A549 (cell line): Measurements from ENCODE around the gene RBBP4. TPM values are rescaled to one million over a fixed set of nuclear protein-coding genes. Genes with fewer than 3 reads are reported as not detected.

Experiments used
- ATAC-seq, 2 experiments: fragments of 200-7000 bp in 1 of 2; fragments of >200 bp in 1 of 2; cut with Nextera tagmentation in 1 of 2; cut with Tn5 transposase in 1 of 2; 3 replicates each; pipeline versions ENCODE4 v1.8.0 to v1.9.1; 2018 to 2020; ENCODE audit warnings: mild to moderate bottlenecking in 1 of 2, moderate library complexity in 1 of 2
- CTCF ChIA-PET: fragments of 300-600 bp; sonication (Branson Sonifier 250); formaldehyde crosslinking; extraction: SDS; loops from one replicate; lab custom pipeline; 2021; ENCODE audit warnings: antibody characterized with exemption, inconsistent platforms; lab: Yijun Ruan, JAX
- POLR2A ChIA-PET: fragments of 350-600 bp; formaldehyde crosslinking; extraction: SDS; loops from one replicate; lab custom pipeline; 2021; ENCODE audit warnings: antibody characterized with exemption, inconsistent platforms; lab: Yijun Ruan, JAX
- DNase-seq, 2 experiments: peaks; one replicate each; pipeline versions ENCODE4 v3.0.0 to v3.0.0-alpha.2; 2011 to 2016; ENCODE audit warnings: low read depth in 1 of 2, low spot score in 1 of 2
- FAIRE-seq: peaks from 2 replicates; lab custom pipeline; 2011; peaks lifted over from hg19 to GRCh38; lab: Jason Lieb, UNC
- H3K27ac ChIP-seq, 2 experiments: fragments of >200 bp; sonication (Bioruptor Twin); formaldehyde crosslinking; 3 replicates each; pipeline ENCODE4 v1.5.1; 2016 to 2017
- H3K4me1 ChIP-seq: fragments of >200 bp; sonication (Bioruptor Twin); formaldehyde crosslinking; 3 replicates; pipeline ENCODE4 v1.6.1; 2016
- H3K4me2 ChIP-seq: fragments of >200 bp; sonication (Bioruptor Twin); formaldehyde crosslinking; 3 replicates; pipeline ENCODE4 v1.6.1; 2016
- H3K4me3 ChIP-seq: fragments of >200 bp; sonication (Bioruptor Twin); formaldehyde crosslinking; 3 replicates; pipeline ENCODE4 v1.5.1; 2016
- H3K9me3 ChIP-seq: fragments of >200 bp; sonication (Bioruptor Twin); formaldehyde crosslinking; 3 replicates; pipeline ENCODE4 v1.6.1; 2016
- CBX2 ChIP-seq: fragments of 200-600 bp; sonication (generic); IDR thresholded peaks from 2 replicates; pipeline ENCODE4 v1.6.1; 2016; ENCODE audit warnings: low read depth, mild to moderate bottlenecking, borderline replicate concordance
- CEBPB ChIP-seq, 2 experiments: fragments of >200 bp in 1 of 2; sonication (Bioruptor Twin) in 1 of 2; formaldehyde crosslinking in 1 of 2; IDR thresholded peaks; 2 replicates each; pipeline ENCODE4 v1.6.1; 2012 to 2016
- CHD4 ChIP-seq: fragments of 200-600 bp; sonication (generic); IDR thresholded peaks from 2 replicates; pipeline ENCODE4 v1.6.1; 2016; ENCODE audit warnings: antibody characterized with exemption, mild to moderate bottlenecking, borderline replicate concordance
- CTCF ChIP-seq: fragments of >200 bp; sonication (Bioruptor Twin); formaldehyde crosslinking; IDR thresholded peaks from 3 replicates; pipeline ENCODE4 v1.5.1; 2016
- EHMT2 ChIP-seq: fragments of 200-600 bp; sonication (generic); IDR thresholded peaks from 2 replicates; pipeline ENCODE4 v1.6.1; 2016; ENCODE audit warnings: antibody characterized with exemption, low read depth, mild to moderate bottlenecking, moderate library complexity
- ELK1 ChIP-seq: fragments of 150-350 bp; IDR thresholded peaks from 2 replicates; pipeline ENCODE4 v1.6.1; 2014; ENCODE audit warnings: low read depth, mild to moderate bottlenecking, low read length
- EP300 ChIP-seq, 2 experiments: fragments of >200 bp; sonication (Bioruptor Twin); formaldehyde crosslinking; IDR thresholded peaks; 2 replicates in 1 of 2; 3 replicates in 1 of 2; pipeline ENCODE4 v1.6.1; 2016 to 2017
- ESRRA ChIP-seq: fragments of 150-350 bp; IDR thresholded peaks from 2 replicates; pipeline ENCODE4 v1.6.1; 2014; ENCODE audit warnings: mild to moderate bottlenecking, low read length, borderline replicate concordance
- GATA3 ChIP-seq: IDR thresholded peaks from 2 replicates; pipeline ENCODE4 v1.6.1; 2012; ENCODE audit warnings: borderline replicate concordance
- HOXB13 ChIP-seq: fragments of 250-450 bp; sonication (Bioruptor Pico); IDR thresholded peaks from 2 replicates; pipeline ENCODE4 v1.5.0; 2020; ENCODE audit warnings: low read depth, mild to moderate bottlenecking, moderate library complexity
- JUN ChIP-seq, 2 experiments: fragments of >200 bp; sonication (Bioruptor Twin); formaldehyde crosslinking; IDR thresholded peaks; 2 replicates in 1 of 2; 3 replicates in 1 of 2; pipeline ENCODE4 v1.6.1; 2016 to 2017
- JUNB ChIP-seq: fragments of >200 bp; sonication (Bioruptor Twin); formaldehyde crosslinking; IDR thresholded peaks from 2 replicates; pipeline ENCODE4 v1.6.1; 2016
- MAX ChIP-seq: IDR thresholded peaks from 2 replicates; pipeline ENCODE4 v1.6.1; 2012
- NFE2L2 ChIP-seq: fragments of 150-350 bp; conservative IDR thresholded peaks from 2 replicates; pipeline ENCODE4 v1.6.1; 2014; ENCODE audit warnings: low read length
- NR3C1 ChIP-seq: fragments of >200 bp; sonication (Bioruptor Twin); formaldehyde crosslinking; IDR thresholded peaks from 3 replicates; pipeline ENCODE4 v1.6.1; 2017
- POLR2AphosphoS2 ChIP-seq: conservative IDR thresholded peaks from 2 replicates; pipeline ENCODE4 v1.6.1; 2012; ENCODE audit warnings: low read length, improper control_type of control experiment, inconsistent platforms
- RAD21 ChIP-seq, 2 experiments: fragments of >200 bp in 1 of 2; sonication (Bioruptor Twin) in 1 of 2; formaldehyde crosslinking in 1 of 2; IDR thresholded peaks in 1 of 2; conservative IDR thresholded peaks in 1 of 2; 2 replicates in 1 of 2; 3 replicates in 1 of 2; pipeline ENCODE4 v1.6.1; 2012 to 2018; ENCODE audit warnings: inconsistent platforms in 1 of 2
- SMC3 ChIP-seq: fragments of >200 bp; sonication (Bioruptor Twin); formaldehyde crosslinking; IDR thresholded peaks from 3 replicates; pipeline ENCODE4 v1.6.1; 2018; ENCODE audit warnings: inconsistent platforms
- SREBF2 ChIP-seq: fragments of 450-650 bp; IDR thresholded peaks from 2 replicates; pipeline ENCODE4 v1.6.1; 2014; ENCODE audit warnings: mild to moderate bottlenecking, moderate library complexity
- TFCP2L1 ChIP-seq: fragments of 250-450 bp; sonication (Bioruptor Pico); IDR thresholded peaks from 2 replicates; pipeline ENCODE4 v1.5.0; 2021; ENCODE audit warnings: mild to moderate bottlenecking
- ZNF302 ChIP-seq: fragments of 250-450 bp; sonication (Bioruptor Pico); IDR thresholded peaks from 2 replicates; pipeline ENCODE4 v1.9.0; 2021; ENCODE audit warnings: inconsistent platforms, mild to moderate bottlenecking, moderate library complexity
- whole genome bisulfite sequencing: methylation state at CpG from one replicate; pipeline ENCODE4 v1.1.6; 2017; ENCODE audit errors: missing lambda C conversion rate; 5-methylcytosine and 5-hydroxymethylcytosine counted together
- polyA plus RNA-seq, 4 experiments: library from polyadenylated mRNA; depleted of rRNA in 3 of 4; stranded (reverse); fragments of >200 nt; fragmentation: RNase III in 1 of 4; extraction: RNeasy Plus Mini Kit Qiagen cat#74134 plus additional on column Dnase treatment in 1 of 4; gene quantifications; 2 replicates in 3 of 4; 3 replicates in 1 of 4; pipeline ENCODE4 v1.2.3, GENCODE V29; 2011 to 2017

Gene RBBP4
- polyA plus RNA-seq, 2 of the 4 experiments (the other 2 are of a cell fraction): 107 to 137 TPM

- 0 out of 3 replicates have a peak, but pooled peaks cover 4% of the 10 kb centered on the region for H3K4me1 ChIP-seq
- no peaks in the 10 kb centered on the region for H3K9me3 ChIP-seq
- H3K4me2 ChIP-seq: no peak overlapping the region
- no peak for DNase-seq
- FAIRE-seq: no peak
- no peak for ATAC-seq
- 86% methylated on average over 4 of the region's 5 CpGs for WGBS
- ChIA-PET CTCF (interaction anchor here (1.1 to 1.2 kb wide), 2 partner anchors 62 to 165 kb away, joined by 3 read pairs; no protein-coding TSS in a partner anchor), POLR2A (no interaction called here)
- no peak overlapping the region for H3K4me3 ChIP-seq
- no peak for TF ChIP-seq EP300 (IDR thresholded peaks at IDR 0.05)
- TF ChIP-seq SMC3: no peak
- H3K27ac ChIP-seq: no peak overlapping the region
Measured at GRCh38 chr1:32613472-32613871, 37.5 kb upstream of the RBBP4 start.

GRCh38 chr1:32618673-32619221 lies 32.3 kb upstream of the RBBP4 start:
- peak in 1 of 2 experiments; percentile 72; a peak in 3 of 6 replicates for ATAC-seq
- 96% methylated on average over 5 of the region's 5 CpGs for WGBS
- no peak for TF ChIP-seq TFCP2L1
- TF ChIP-seq SMC3: no peak
- TF ChIP-seq GATA3: no peak
- no peak for TF ChIP-seq JUNB
- no peak for TF ChIP-seq CBX2
- TF ChIP-seq CEBPB (IDR thresholded peaks at IDR 0.05): no peak
- no peak for TF ChIP-seq MAX
- no peak for TF ChIP-seq POLR2AphosphoS2
- no peak for TF ChIP-seq NR3C1
- no peak for TF ChIP-seq EHMT2
- TF ChIP-seq ELK1: no peak
- TF ChIP-seq ZNF302 (CRISPR knock-in tag): no peak
- TF ChIP-seq JUN (IDR thresholded peaks at IDR 0.05): no peak
- no peak for TF ChIP-seq HOXB13 (CRISPR knock-in tag)
- no peak for TF ChIP-seq NFE2L2
- TF ChIP-seq ESRRA: no peak
- TF ChIP-seq CHD4: no peak
- TF ChIP-seq, all 56 proteins: peak for 0
- FAIRE-seq (no peak), DNase-seq (peak in 1 of 2 experiments; percentile 32)
- Histone ChIP-seq H3K9me3 (no peaks in the 10 kb centered on the region), H3K4me3 (no peak overlapping the region), H3K4me1 (no peaks in the 10 kb centered on the region), H3K4me2 (no peak overlapping the region), H3K27ac (no peak overlapping the region)
- ChIA-PET POLR2A (no interaction called here), CTCF (interaction anchor here (1.8 kb wide), 1 partner anchor 80 kb away, joined by 5 read pairs; the partner anchor contains the start of gene ZBTB8A)

GRCh38 chr1:32619701-32620485 lies 31.1 kb upstream of the RBBP4 start:
- WGBS: 68% methylated on average over 5 of the region's 5 CpGs
- CTCF ChIA-PET: interaction anchor here (0.6 to 1.8 kb wide), 12 partner anchors 9 to 466 kb away, joined by 3 to 5 read pairs (median 4); partner anchors contain the start of gene ZBTB8A
- ATAC-seq (no peak), DNase-seq (peak in 1 of 2 experiments; percentile 22), FAIRE-seq (no peak)
- Histone ChIP-seq H3K9me3 (no peaks in the 10 kb centered on the region), H3K4me2 (no peak overlapping the region), H3K27ac (no peak overlapping the region), H3K4me3 (no peak overlapping the region), H3K4me1 (no peaks in the 10 kb centered on the region)
- POLR2A ChIA-PET: interaction anchor here (1.1 kb wide), 1 partner anchor 8 kb away, joined by 3 read pairs; no protein-coding TSS in a partner anchor
- TF ChIP-seq HOXB13 (CRISPR knock-in tag) (no peak), RAD21 (conservative IDR thresholded peaks at IDR 0.05 in 1 of 2, IDR thresholded peaks at IDR 0.05 in 1 of 2) (peak; percentile 18 to 35; a peak in 3 of 5 replicates), SREBF2 (no peak), NFE2L2 (no peak), CTCF (peak; percentile 25; the same call in 2 of the 3 replicates)
